Measurements from ENCODE around the gene NDUFV1. TPM values are rescaled to one million over a fixed set of nuclear protein-coding genes. Genes with fewer than 3 reads are reported as not detected.

The NDUFV1 gene
- total and polyA plus RNA-seq, 9 of the 15 experiments (the other 6 are each of a cell fraction or from before 2014, with no cell fraction given): 10.8 to 423 (median 209) TPM

DNA sequence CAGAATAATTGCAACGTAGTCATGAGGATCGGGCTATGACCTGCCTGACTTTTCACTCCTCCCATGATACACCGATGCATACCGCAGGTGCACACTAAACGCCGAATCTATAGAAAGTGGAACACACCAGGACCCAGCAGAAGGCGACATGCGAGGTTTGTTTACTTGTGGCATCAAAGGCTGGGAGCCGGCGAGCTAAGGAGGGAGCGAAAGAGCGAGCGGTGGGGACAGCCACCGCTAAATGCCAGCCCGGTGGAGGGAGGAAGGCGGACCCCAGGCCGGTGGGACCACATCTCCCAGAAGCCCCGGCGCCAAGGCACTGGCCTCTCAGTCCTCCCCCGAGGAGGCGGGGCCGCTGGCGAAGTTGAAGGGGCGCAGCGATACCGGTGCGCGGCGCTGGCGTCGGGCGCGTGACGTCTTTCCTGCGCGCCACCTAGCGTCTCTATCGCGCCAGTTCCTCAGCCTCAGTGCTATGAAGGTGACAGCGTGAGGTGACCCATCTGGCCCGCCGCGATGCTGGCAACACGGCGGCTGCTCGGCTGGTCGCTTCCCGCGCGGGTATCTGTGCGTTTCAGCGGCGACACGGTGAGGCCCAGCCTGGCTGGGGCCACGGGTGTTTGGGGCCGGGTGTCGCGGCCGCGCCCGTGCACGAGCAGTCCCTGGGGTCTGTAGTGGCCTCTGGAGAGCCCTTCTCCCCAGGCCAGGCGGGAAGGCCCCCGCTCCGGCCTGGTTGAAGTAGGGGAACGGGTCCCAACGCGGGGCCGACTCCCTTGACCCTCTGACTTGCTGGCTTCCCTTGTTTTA is at the start of gene NDUFV1 (continued):
- TF ChIP-seq SREBF2 (CRISPR knock-in tag; IDR thresholded peaks at IDR 0.05) (no peak), LARP7 (IDR thresholded peaks at IDR 0.05) (no peak), MTA1 (IDR thresholded peaks at IDR 0.05; ENCODE audit: borderline replicate concordance) (peak; percentile 99), EP400 (IDR thresholded peaks at IDR 0.05) (peak; percentile 79; the same call in 1 of the 2 replicates), CEBPG (CRISPR knock-in tag; IDR thresholded peaks at IDR 0.05) (no peak), CEBPG (tag; conservative IDR thresholded peaks at IDR 0.05 in 1 of 2, IDR thresholded peaks at IDR 0.05 in 1 of 2) (no peak), ZNF3 (CRISPR knock-in tag; IDR thresholded peaks at IDR 0.05) (no peak), ATF4 (CRISPR knock-in tag; IDR thresholded peaks at IDR 0.05) (0 out of 2 replicates have a peak, but pooled peaks have one; percentile 5), PTRF (tag; IDR thresholded peaks at IDR 0.05) (no peak), ZNF282 (CRISPR knock-in tag; IDR thresholded peaks at IDR 0.05) (no peak), TAL1 (IDR thresholded peaks at IDR 0.05) (no peak), CREBBP (IDR thresholded peaks at IDR 0.05; ENCODE audit: low read depth, low read length) (no peak), ETV5 (CRISPR knock-in tag; IDR thresholded peaks at IDR 0.05; ENCODE audit: low read depth) (no peak), NFATC3 (IDR thresholded peaks at IDR 0.05) (no peak), SREBF1 (IDR thresholded peaks at IDR 0.05; ENCODE audit: borderline replicate concordance, low read depth, low read length) (no peak), TBL1XR1 (IDR thresholded peaks at IDR 0.05; ENCODE audit: low read length in 2 of 2) (peak; percentile 54 to 90; a peak in 3 of 4 replicates), ARID2 (IDR thresholded peaks at IDR 0.05) (no peak), POLR2A (conservative IDR thresholded peaks at IDR 0.05) (peak; percentile 89), SPI1 (IDR thresholded peaks at IDR 0.05; ENCODE audit: borderline replicate concordance, low read depth, low read length) (peak; percentile 55; the same call in 1 of the 2 replicates), STAG1 (CRISPR knock-in tag; IDR thresholded peaks at IDR 0.05; ENCODE audit: borderline replicate concordance) (no peak), ZNF146 (CRISPR knock-in tag; IDR thresholded peaks at IDR 0.05; ENCODE audit: unreplicated experiment) (no peak), SMARCB1 (IDR thresholded peaks at IDR 0.05; ENCODE audit: insufficient read length, low read depth) (no peak), ZBTB12 (CRISPR knock-in tag; IDR thresholded peaks at IDR 0.05) (peak; percentile 97), SUPT5H (IDR thresholded peaks at IDR 0.05) (peak; percentile 85), NFYB (IDR thresholded peaks at IDR 0.05; ENCODE audit: extremely low read depth, insufficient read length) (no peak), IRF2 (CRISPR knock-in tag; IDR thresholded peaks at IDR 0.05) (no peak)
- TF ChIP-seq, protein P1, sequence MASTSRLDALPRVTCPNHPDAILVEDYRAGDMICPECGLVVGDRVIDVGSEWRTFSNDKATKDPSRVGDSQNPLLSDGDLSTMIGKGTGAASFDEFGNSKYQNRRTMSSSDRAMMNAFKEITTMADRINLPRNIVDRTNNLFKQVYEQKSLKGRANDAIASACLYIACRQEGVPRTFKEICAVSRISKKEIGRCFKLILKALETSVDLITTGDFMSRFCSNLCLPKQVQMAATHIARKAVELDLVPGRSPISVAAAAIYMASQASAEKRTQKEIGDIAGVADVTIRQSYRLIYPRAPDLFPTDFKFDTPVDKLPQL (IDR thresholded peaks at IDR 0.05; ENCODE audit: extremely low read depth, insufficient read length): no peak
- TF ChIP-seq, protein P2, sequence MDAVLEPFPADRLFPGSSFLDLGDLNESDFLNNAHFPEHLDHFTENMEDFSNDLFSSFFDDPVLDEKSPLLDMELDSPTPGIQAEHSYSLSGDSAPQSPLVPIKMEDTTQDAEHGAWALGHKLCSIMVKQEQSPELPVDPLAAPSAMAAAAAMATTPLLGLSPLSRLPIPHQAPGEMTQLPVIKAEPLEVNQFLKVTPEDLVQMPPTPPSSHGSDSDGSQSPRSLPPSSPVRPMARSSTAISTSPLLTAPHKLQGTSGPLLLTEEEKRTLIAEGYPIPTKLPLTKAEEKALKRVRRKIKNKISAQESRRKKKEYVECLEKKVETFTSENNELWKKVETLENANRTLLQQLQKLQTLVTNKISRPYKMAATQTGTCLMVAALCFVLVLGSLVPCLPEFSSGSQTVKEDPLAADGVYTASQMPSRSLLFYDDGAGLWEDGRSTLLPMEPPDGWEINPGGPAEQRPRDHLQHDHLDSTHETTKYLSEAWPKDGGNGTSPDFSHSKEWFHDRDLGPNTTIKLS (IDR thresholded peaks at IDR 0.05; ENCODE audit: borderline replicate concordance, low read depth): peak; percentile 73; the same call in 1 of the 2 replicates
